Embryonic facial prominence (tissue), 1 donor: ENCODE measurements around the gene RINL.
"Not testable (repeated sequence)": the region's sequence is repeated elsewhere in the genome, so short reads cannot be mapped to it uniquely, and the experiment has no call there.

ENCODE experiments used
- DNase-seq: peaks from one replicate; pipeline ENCODE4 v3.0.0-alpha.2; 2016; ENCODE audit errors: extremely low spot score

The RINL gene

DNA sequence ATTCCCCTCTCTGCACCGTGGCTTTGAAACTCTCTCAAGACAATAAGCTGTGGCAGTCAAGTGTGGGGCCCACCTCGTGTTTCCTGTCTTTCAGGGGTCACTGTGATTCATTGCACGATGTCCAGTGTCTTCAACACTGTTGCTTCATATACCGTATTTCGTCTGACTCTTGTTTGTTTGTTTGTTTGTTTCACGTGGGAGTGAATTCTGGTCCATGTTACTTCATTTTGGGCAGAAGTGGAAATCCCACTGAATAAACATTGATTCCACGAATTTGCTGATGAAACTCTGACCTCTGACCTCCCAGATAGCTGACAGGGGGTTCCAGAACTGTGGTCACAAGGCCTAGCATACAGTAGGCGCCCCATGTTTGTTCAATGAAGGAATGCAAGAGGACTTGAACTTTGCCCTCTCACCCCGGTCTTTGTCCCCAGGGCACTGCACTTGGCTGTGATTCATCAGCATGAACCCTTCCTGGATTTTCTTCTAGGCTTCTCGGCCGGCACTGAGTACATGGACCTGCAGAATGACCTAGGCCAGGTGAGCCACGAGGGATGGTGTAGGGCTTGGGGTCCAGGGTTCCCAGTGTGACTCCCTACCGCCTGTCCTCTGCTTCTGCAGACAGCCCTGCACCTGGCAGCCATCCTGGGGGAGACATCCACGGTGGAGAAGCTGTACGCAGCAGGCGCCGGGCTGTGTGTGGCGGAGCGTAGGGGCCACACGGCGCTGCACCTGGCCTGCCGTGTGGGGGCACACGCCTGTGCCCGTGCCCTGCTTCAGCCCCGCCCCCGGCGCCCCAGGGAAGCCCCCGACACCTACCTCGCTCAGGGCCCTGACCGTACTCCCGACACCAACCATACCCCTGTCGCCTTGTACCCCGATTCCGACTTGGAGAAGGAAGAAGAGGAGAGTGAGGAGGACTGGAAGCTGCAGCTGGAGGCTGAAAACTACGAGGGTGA is 26.8 kb upstream of the RINL start:
- no peak for DNase-seq

DNA sequence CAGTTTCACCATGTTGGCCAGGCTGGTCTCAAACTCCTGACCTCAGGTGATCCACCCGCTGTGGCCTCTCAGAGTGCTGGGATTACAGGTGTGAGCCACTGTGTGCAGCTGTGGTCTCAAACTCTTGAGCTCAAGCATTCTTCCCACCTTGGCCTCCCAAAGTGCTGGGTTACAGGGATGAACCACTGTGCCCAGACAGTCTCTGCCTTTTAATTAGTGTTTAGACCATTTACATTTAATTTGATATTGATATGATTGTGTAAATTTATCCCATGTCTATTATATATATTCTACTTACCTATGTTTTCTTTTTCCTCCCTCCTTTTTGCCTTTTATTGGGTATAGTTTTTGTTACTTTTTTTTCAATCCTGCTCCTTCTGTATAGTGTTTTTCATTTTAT is 23.6 kb upstream of the RINL start:
- DNase-seq = no peak

DNA sequence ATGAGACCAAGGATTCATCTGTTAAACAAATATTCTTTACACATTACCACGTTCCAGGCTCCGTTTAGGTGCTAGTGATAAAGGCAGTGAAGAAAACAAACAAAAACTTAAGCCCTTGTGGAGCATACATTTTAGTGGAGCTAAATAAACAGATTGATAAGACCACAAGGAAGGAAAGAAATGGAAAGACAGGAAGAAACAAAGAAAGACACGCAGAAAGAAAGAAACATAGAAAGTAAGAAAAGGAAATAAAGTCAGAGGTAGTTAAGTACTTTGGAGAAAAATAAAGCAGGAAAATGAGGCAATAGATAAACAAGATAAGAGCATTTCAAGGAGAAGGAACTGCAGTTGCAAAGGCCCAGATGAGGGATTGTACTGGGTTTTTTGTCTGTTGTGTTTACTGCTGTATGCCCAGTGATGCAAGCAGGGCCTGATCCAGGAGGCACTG is 22.7 kb upstream of the RINL start:
- no peak for DNase-seq

DNA sequence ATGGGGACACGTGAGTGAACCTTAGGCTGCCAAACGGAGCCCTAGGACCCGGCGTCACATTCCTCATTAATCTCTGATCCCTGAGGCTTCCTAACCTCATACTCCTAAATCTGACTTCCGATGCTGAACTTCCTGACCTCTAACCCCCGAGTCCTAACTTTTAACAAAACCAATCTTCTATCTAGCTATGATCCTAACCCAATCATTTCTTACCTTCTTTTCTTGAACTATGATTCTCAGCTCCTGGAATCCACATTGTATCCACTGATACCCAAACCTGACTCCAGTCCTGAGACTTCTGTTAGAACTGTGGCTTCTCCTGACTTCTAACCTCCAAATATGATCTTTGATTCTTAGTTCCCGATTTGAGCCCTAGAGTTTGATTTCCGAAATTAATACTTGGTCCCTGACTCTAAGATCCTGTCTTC is 22.1 kb upstream of the RINL start:
- DNase-seq = no peak

DNA sequence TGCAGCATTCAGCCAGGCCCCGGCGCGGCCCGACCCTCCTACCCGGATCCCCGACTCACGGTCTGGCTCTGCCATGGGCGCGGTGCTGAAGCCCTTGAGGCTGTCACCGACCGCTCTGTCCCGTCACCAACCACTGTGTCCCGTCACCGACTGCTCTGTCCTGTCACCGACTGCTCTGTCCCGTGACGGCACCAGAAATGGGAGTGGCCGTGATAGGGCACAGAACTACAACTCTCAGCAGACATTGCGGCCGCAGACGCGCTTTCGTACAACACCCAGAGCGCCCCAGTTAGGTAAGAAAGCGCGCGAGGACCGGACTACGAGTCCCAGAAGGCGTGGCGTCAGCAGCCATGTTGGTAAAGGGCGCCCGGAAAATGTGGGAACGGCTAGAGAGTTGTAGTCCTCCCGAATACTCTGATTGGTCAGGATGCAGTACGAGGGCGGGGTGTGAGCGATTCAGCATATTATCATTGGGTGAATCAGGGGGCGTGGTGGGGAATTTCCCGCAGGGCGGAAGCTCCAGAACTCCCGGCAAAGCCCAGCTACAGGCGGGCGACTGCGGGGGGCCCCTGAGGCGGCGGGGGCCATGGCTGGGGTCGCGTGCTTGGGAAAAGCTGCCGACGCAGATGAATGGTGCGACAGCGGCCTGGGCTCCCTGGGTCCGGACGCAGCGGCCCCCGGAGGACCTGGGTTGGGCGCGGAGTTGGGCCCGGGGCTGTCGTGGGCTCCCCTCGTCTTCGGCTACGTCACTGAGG is 21.5 kb upstream of the RINL start, which contains the start of the genes NFKBIB and SIRT2:
TSS of gene NFKBIB (plus strand) at position 523 of the 755 bp plus-strand sequence. CDS start at position 587, 64 bp downstream.
TSS of gene SIRT2 (minus strand) at position 172 of the 755 bp plus-strand sequence. CDS start at position 75, 97 bp downstream.
- DNase-seq = peak; percentile 100

DNA sequence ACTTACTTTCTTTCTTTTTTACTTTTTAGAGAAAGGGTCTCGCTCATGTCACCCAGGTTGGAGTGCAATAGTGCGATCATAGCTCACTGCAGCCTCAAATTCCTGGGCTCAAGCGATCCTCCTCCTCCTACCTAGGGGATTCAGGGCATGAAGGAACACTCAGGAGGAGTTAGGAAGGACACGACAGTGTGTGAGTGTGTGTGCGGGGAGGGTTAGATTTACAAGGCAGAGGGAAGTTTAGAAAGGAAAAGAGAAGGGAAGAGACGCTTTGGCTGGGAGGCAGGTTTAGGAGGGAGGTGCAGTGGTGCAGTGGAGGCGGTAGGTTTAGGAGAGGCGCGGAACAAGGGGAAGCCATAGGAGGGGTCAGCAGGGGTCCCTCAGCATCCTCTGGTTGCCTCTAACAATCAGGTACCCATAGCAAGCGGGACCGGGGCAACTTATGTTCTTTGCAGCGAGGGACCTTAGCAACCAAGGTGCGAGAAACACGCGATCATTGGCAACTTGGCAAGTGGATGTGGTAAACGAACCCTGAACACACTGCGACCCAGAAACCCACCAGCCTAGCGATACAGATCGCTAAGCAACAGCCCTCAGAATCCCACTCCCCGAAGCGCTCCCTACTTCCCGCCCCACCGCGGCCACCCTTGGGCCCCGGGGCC is 20.8 kb upstream of the RINL start:
- no peak for DNase-seq

DNA sequence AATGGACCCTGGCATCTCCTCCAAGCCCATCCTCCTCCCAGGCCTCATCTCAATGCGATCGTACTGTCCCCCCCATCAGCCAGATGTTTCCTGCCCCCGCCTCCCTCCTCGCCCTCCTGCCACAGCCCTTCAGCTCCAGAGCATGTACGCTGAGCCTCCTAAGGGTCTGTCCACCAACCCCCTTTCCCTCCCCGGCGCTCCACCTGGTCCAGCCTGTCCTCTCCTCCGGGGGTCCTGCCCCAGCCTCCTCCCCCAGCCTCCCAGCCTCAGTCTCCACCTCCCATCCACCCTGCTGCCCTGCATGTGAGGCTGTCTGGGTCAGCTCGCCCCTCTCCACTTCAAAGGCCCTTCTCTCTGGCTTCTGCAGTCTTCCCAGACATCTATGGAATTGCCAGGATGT is 16.9 kb upstream of the RINL start:
- DNase-seq = no peak

DNA sequence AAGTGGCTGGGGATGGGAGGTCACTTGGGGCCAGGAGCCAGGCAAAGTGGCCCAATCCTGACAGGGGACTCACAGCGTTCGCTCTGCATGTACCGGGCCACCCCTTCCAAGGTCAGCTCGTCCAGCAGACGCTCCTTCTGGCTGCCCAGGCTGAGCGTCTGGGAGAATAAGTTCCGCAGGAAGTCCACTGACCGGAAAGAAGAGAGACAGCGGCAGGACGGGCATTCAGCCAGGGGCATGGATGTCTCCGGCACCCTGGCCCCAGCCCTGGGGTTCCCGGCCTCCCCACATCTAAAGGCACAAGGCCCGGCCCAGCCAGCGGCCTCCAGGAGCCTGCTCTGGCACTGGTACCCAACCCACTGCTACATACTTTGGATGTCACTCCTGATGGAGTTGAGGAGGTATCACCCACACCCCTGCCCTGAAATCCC is 15.3 kb upstream of the RINL start:
- no peak for DNase-seq

DNA sequence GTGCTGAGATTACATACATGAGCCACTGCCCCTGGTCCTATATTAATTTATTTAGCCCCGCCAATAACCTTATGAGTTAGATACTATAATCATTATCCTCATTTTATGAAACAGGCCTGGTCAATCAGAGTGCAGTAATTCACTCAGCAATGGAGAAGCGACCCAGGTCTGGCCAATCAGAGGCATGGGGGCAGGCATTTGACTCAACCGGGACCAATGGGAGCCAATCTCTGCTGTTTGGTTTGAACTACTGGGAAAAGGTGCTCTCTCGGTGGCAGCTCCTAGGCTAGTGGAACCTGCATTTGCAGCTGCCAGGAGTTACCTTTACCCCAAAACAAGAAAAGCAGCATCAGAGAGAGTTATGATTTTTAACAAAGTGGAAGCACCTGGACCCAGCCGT is 14.8 kb upstream of the RINL start:
- no peak for DNase-seq

DNA sequence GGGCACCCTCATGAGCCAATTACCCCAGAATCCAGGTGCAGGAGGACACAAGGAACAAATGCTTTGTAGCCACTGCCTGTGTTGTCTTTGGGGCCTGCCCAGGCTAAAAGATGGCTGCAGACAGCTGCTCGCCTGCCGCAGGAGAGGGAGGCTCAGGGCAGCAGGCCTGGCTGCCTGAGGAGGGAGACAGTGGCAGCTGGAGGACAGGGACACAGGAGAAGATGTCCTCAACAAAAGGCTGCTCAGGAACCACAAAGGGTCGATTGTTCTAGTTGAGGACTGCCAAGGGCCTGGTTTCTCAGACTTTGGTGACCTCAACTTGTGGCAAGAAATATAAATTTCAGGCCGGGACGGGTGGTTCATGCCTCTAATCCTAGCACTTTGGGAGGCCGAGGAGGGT is 13.7 kb upstream of the RINL start:
- DNase-seq = no peak

DNA sequence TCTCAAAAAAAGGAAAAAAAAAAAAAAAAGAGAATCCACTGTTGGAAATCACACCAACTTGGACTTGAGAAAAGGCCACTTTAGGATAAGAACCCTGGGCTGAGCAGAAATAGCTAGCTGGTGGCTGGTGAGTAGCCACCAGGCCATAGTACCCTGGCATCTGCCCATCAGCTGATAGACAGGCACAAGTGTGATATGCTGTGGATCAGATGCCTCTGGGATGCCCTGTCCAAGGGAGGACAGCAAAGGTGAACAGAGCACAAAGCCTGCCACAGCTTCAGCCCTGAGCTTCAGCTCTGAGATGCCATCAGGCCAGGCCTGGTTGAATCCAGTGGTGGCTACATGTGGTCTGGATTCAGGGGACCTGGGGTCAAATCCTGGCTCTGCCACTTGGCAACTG is 12.6 kb upstream of the RINL start:
- no peak for DNase-seq

DNA sequence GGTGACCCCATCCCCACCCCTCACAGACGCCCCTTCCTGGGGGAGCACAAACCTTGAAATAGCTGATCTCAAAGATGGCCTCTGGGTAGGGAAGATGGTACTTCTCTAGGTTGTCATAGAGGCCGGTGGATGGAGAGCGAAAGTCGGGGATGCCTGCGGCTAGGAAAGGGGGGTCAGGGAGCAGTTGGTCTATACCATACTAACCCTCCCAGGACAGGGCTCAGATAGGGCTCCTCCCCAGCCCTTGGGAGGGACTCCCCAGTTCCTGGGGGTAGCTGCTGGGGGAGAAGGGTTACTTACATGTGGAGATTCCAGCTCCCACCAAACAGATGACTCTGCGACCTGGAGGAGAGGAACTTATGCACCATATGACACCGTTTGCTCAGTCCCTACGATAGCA is 11.7 kb upstream of the RINL start:
- no peak for DNase-seq

DNA sequence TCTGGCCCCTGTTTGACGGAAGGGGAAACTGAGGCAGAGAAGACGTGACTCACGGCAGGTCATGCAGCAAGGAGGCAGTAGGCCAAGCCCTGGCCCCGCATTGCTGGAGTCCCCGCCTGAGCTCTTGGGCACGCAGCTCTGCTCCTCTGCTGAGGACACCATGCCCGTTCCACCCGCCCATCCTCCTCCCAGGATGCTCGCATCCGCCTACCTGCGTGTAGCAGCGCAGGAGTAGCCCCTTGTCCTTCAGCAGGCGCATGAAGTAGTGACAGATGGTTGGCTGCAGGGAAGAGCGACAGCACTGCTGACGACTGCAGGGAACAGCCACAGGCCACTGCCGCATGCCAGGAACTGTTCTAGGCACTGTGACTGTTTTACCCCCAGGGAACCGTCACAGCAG is 10.8 kb upstream of the RINL start:
- no peak for DNase-seq

DNA sequence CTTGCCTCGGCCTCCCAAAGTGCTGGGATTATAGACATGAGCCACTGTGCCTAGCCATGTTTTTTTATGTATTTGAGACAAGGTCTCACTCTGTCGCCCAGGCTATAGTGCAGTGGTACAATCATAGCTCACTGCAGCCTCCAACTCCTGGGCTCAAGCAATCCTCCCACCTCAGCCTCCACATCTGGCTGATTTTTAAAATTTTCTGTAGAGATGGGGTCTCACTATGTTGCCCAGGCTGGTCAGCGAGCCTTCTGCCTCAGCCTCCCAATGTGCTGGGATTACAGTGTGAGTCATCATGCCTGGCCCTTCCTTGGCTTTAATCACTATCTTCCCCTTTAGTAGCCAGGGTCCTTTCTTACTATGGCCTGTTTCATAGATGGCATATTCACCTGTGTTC is 6.6 kb upstream of the RINL start:
- not testable (repeated sequence) for DNase-seq

DNA sequence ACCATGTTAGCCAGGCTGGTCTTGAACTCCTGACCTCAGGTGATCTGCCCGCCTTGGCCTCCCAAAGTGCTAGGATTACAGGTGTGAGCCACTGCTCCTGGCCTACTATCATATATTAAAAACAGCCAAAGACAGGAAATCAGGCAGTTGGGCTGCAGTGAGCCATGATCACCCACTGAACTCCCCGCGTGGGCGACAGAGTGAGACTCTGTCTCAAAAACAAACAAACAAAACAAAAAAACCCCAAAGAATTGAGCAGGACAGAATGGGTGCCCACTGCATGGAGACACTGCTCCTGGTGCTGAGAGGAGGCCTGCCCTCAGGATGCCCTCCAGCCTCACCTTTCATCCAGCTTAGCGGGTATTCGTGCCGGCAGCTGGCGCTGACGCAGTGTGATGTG is 5.2 kb upstream of the RINL start:
- DNase-seq = no peak

DNA sequence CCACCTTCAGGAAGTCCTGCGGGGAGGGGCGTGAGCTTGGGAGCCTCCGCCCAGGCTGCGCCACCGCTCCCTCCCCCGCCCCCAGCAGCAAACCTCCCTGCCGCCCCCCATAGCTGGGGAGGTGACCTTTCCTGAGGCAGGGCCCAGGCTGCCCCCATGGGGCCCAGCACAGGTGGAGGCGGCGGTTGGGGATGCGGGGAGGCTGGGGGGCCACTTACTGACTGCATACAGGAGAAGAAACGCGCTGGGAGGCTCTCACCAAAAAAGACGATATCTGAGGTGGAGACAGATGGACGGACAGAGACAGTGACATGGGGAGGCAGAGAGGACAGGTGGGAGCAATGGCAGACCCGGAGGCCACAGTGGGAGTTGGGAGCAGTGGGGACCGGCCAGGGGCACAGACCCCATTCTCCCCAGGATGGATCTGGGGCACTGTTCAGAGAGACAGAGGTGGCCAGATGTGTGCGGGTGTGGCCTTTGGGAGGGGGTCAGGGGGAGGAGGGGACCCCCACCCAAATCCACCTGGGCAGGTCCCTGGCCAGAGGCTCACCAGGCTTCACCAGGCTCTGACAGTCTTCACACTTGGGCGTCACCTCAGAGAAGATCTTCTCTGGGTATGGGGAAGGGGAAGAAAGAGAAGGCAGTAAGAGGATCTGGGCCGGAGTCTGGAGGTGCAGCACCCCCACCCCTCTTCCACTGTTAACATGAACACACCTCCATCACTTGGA is 3.0 kb upstream of the RINL start:
- no peak for DNase-seq

DNA sequence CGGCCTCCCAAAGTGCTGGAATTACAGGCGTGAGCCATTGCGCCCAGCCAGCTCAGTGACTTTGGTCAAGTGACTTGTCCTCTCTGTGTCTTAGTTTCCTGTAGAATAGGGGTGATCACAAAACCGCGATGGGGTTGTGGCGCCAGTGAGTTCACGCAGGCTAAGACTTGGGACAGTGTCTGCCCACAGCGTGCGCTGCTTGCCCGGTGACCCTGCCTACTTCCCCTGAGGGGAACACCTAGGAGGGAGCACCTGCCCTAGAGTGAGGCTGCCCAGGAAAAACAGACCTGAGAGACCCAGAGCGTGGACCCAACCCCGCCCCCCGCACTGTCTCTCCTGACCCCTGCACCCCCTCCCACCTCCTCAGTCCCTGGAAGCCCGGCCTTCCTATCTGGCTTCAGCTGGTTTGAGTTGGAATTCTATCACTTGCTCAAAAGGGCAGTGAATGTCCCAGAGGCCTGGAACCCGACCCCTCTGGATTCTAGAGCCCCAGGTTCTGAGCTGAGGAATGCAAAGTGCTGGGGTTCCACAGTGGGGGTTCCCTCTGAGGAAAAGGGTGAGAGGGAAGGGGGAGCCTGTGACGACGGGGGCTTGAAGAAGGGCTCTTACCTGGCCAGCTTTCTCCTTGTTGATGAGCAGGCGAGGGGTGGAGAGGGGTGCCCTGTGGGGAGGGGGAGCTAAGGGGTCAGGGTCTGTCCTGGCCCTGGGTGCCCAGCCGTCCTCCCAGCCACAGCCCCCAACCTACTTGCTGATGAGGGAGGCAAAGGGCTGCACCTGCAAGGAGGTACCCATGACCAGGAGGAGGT is 2.2 kb upstream of the RINL start:
- DNase-seq = no peak

DNA sequence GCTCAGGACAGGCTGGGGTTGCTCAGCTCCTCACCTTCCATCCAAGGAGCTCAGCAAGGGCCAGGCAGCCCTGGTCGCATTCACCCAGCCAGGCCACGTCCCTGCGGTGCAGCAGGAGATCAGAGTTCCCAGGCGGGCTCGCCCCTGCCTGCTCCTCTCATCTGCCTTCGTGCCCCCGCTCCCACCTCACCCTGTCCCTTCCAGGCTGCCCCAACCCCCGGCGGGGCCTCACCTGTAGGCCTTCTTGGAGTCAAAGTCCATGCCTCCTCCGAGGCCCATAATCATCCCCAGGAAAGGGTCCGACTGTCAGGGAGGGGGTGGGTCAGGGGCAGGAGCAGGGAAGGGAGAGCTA is 1.3 kb upstream of the RINL start:
- no peak for DNase-seq

DNA sequence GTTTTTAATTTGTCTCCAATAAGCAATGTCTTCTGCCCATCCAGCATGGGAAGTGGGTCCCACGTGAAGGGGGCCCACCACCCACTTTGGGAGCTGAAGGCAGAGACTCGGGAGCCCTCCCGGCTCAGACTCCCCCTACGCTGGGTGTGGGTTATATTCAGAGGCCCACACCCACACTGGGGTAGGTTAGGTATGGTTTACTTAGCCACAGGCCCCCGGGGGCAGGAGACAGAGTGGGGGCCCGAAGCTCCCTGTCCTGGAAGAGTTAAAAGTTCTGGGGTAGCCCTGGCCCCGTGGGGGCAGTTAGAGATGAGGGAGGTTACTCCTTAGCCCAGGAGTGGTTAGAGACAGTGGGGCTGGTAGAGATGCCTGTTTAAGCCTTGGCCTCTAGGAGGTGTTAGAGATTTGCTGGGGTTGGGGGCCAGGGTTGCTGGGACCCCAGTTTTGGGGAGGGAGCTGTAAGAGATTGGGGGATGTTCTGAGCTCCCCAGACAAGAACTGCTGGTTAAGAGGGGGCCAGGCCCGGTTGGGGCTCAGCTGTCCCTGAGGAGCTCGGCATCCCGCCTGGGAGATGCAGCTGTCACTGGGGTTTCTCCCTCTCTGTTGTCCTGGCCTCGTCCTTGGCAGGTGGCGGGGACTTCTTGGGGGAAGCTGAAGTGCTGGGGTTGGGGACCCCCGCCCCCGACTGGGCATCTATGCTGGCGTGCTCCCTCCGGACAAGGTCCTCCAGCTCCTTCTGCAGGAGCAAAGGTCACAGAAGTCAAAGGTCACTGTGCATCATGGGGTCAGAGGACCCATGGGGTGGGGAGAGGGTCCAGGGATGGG is 712 bp upstream of the RINL start:
- DNase-seq = no peak
